Uterus (tissue), 2 donors: ENCODE measurements around the gene BTG4.

Experiments used
- POLR2A ChIP-seq, 2 donors: fragments of 450-650 bp; IDR thresholded peaks; one replicate each; pipeline ENCODE4 v1.6.1; 2016; ENCODE audit warnings: antibody characterized with exemption in 2 of 2, mild to moderate bottlenecking in 1 of 2, moderate library complexity in 1 of 2
- TF ChIP-seq, protein P1 (sequence below), 4 experiments: fragments of 200-600 bp in 2 of 4; fragments of 450-650 bp in 2 of 4; sonication (generic) in 2 of 4; IDR thresholded peaks; one replicate each; pipeline ENCODE4 v1.5.1; 2016 to 2019; ENCODE audit warnings: antibody characterized with exemption in 4 of 4, mild to moderate bottlenecking in 2 of 4, moderate library complexity in 1 of 4

DNA sequence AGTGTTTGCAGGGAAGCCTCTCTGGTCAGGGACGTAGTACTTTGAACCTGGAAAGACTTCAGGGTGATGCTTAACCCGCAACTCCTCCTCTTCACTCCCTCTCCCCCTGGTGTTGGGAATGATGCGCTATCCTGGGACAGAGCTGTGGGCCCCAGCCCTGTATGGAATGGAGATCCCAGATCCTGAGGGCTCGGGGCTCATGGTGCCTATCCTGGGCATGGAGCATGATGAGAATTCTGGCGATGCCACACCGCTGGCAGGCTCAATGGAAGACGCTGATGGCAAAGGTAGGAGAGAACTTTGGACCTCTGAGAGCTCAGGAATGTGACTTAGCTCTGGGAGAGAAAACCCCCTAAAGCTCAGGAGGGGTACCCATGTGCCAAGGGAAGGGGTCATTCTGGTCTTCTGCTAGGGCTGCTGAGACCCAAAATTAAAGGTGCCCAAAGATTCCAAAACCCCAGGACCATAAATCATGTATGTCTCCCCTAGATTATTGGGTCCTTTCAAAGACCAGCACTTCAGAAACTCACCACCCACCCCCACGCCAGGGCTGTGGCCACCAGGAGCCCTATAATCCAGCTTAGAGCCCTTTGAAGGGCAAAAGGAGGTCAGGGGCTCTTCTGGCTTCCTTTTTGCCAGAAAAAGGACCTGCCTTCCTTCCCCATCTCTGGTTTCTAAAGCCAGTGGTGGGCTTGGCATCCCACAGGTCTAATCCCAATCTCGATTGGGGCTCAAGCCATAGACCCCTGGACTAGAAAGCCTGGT lies 52.5 kb downstream of the BTG4 start:
- no peak for TF ChIP-seq POLR2A (IDR thresholded peaks at IDR 0.05)
- TF ChIP-seq, protein P1, sequence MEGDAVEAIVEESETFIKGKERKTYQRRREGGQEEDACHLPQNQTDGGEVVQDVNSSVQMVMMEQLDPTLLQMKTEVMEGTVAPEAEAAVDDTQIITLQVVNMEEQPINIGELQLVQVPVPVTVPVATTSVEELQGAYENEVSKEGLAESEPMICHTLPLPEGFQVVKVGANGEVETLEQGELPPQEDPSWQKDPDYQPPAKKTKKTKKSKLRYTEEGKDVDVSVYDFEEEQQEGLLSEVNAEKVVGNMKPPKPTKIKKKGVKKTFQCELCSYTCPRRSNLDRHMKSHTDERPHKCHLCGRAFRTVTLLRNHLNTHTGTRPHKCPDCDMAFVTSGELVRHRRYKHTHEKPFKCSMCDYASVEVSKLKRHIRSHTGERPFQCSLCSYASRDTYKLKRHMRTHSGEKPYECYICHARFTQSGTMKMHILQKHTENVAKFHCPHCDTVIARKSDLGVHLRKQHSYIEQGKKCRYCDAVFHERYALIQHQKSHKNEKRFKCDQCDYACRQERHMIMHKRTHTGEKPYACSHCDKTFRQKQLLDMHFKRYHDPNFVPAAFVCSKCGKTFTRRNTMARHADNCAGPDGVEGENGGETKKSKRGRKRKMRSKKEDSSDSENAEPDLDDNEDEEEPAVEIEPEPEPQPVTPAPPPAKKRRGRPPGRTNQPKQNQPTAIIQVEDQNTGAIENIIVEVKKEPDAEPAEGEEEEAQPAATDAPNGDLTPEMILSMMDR (IDR thresholded peaks at IDR 0.05) = no peak
